ENCODE measurements around the gene PPIE. TPM values are rescaled to one million over a fixed set of nuclear protein-coding genes. Genes with fewer than 3 reads are reported as not detected.

Gene PPIE
- total RNA-seq, 1 donor from 2014 or later: 67.1 TPM

GRCh38 chr1:39745016-39745670 is 6.5 kb downstream of the PPIE start:
- DNase-seq (ENCODE audit: low read depth) (no peak), FAIRE-seq (peak; percentile 60)
- Histone ChIP-seq H3K27me3 (ENCODE audit: control insufficient read depth, insufficient read depth, low read length) (no peaks in the 10 kb centered on the region), H3K4me3 (ENCODE audit: low read depth, low read length) (no peak overlapping the region), H3K36me3 (ENCODE audit: control insufficient read depth, insufficient read depth, low read length) (peaks cover 29% of the 10 kb centered on the region)
- TF ChIP-seq CTCF (IDR thresholded peaks at IDR 0.05; ENCODE audit: insufficient read depth, low read length, severe bottlenecking): no peak

- TF ChIP-seq CTCF (IDR thresholded peaks at IDR 0.05; ENCODE audit: insufficient read depth, low read length, severe bottlenecking): no peak
- FAIRE-seq (no peak), DNase-seq (ENCODE audit: low read depth) (no peak)
- Histone ChIP-seq H3K4me3 (ENCODE audit: low read depth, low read length) (no peak overlapping the region), H3K27me3 (ENCODE audit: control insufficient read depth, insufficient read depth, low read length) (no peaks in the 10 kb centered on the region), H3K36me3 (ENCODE audit: control insufficient read depth, insufficient read depth, low read length) (peaks cover 29% of the 10 kb centered on the region)
These were observed 12.9 kb downstream of the PPIE start for GRCh38 chr1:39751595-39751994.

GRCh38 chr1:39752703-39753102 is 14.0 kb downstream of the PPIE start:
- no peak for TF ChIP-seq CTCF (IDR thresholded peaks at IDR 0.05; ENCODE audit: insufficient read depth, low read length, severe bottlenecking)
- Histone ChIP-seq H3K36me3 (ENCODE audit: control insufficient read depth, insufficient read depth, low read length) (peaks cover 29% of the 10 kb centered on the region), H3K27me3 (ENCODE audit: control insufficient read depth, insufficient read depth, low read length) (no peaks in the 10 kb centered on the region), H3K4me3 (ENCODE audit: low read depth, low read length) (no peak overlapping the region)
- FAIRE-seq (peak; percentile 7), DNase-seq (ENCODE audit: low read depth) (no peak)

- H3K4me3 ChIP-seq (ENCODE audit: low read depth, low read length): no peak overlapping the region
- DNase-seq (ENCODE audit: low read depth): no peak
- peaks cover 29% of the 10 kb centered on the region for H3K36me3 ChIP-seq (ENCODE audit: control insufficient read depth, insufficient read depth, low read length)
- no peaks in the 10 kb centered on the region for H3K27me3 ChIP-seq (ENCODE audit: control insufficient read depth, insufficient read depth, low read length)
- TF ChIP-seq CTCF (IDR thresholded peaks at IDR 0.05; ENCODE audit: insufficient read depth, low read length, severe bottlenecking): no peak
- peak; percentile 55 for FAIRE-seq
These were observed 14.7 kb downstream of the PPIE start for GRCh38 chr1:39753132-39754025.

- no peak for TF ChIP-seq CTCF (IDR thresholded peaks at IDR 0.05; ENCODE audit: insufficient read depth, low read length, severe bottlenecking)
- Histone ChIP-seq H3K4me3 (ENCODE audit: low read depth, low read length) (no peak overlapping the region), H3K36me3 (ENCODE audit: control insufficient read depth, insufficient read depth, low read length) (peaks cover 26% of the 10 kb centered on the region), H3K27me3 (ENCODE audit: control insufficient read depth, insufficient read depth, low read length) (no peaks in the 10 kb centered on the region)
- FAIRE-seq: no peak
- no peak for DNase-seq (ENCODE audit: low read depth)
These were observed 15.4 kb downstream of the PPIE start for GRCh38 chr1:39754026-39754570.

Measured in bronchial epithelial cell (primary cell).